ENCODE data around the gene ID4.

- TF ChIP-seq CTCF (IDR thresholded peaks at IDR 0.05) (no peak), POLR2A (IDR thresholded peaks at IDR 0.05; ENCODE audit: low read length) (no peak), HES2 (IDR thresholded peaks at IDR 0.05) (no peak), PHF8 (IDR thresholded peaks at IDR 0.05; ENCODE audit: borderline replicate concordance, low read depth) (no peak), EP300 (IDR thresholded peaks at IDR 0.05) (no peak), SMC3 (IDR thresholded peaks at IDR 0.05) (no peak), POLR2AphosphoS2 (conservative IDR thresholded peaks at IDR 0.05; ENCODE audit: low read length) (no peak), REST (IDR thresholded peaks at IDR 0.05) (no peak), ELK1 (IDR thresholded peaks at IDR 0.05; ENCODE audit: low read depth, low read length) (no peak), JUNB (IDR thresholded peaks at IDR 0.05) (no peak), RFX5 (IDR thresholded peaks at IDR 0.05) (no peak)
Observed at GRCh38 chr6:19864285-19864684, 27.1 kb downstream of the ID4 start.
